Loucy (cell line): ENCODE data around the gene DHRSX.

ENCODE experiments used
- CTCF ChIP-seq: fragments of 200-600 bp; sonication (generic); conservative IDR thresholded peaks from 2 replicates; pipeline ENCODE4 v1.5.1; 2014; ENCODE audit warnings: mild to moderate bottlenecking, antibody characterized with exemption, low read length
- EZH2phosphoT487 ChIP-seq: fragments of 200-600 bp; IDR thresholded peaks from 2 replicates; pipeline ENCODE4 v1.6.1; 2018; ENCODE audit warnings: antibody characterized with exemption, mild to moderate bottlenecking, moderate library complexity, borderline replicate concordance

GRCh38 chrX:2423282-2423681, 77.5 kb downstream of the DHRSX start:
- TF ChIP-seq CTCF, result no peak
- no peak for TF ChIP-seq EZH2phosphoT487
